Esophagus squamous epithelium (tissue), 4 donors: ENCODE data around the gene SDR9C7.

Experiments
- CTCF ChIP-seq, 6 experiments: fragments of 450-650 bp in 4 of 6; fragments of 200-600 bp in 2 of 6; sonication (generic) in 2 of 6; IDR thresholded peaks; one replicate each; pipeline ENCODE4 v1.5.1; 2016 to 2019; ENCODE audit warnings: antibody characterized with exemption in 6 of 6, mild to moderate bottlenecking in 4 of 6, moderate library complexity in 4 of 6
- POLR2A ChIP-seq, 4 donors: fragments of 450-650 bp; IDR thresholded peaks; one replicate each; pipeline ENCODE4 v1.6.1; 2017; ENCODE audit warnings: antibody characterized with exemption in 4 of 4, mild to moderate bottlenecking in 4 of 4, moderate library complexity in 3 of 4

- TF ChIP-seq CTCF (IDR thresholded peaks at IDR 0.05) (no peak), POLR2A (IDR thresholded peaks at IDR 0.05) (no peak)
These were observed 19.1 kb upstream of the SDR9C7 start for GRCh38 chr12:56953314-56953713.
